ENCODE data around the gene ACADVL. TPM values are rescaled to one million over a fixed set of nuclear protein-coding genes. Genes with fewer than 3 reads are reported as not detected.
"Not testable (repeated sequence)": the region's sequence is repeated elsewhere in the genome, so short reads cannot be mapped to it uniquely, and the experiment has no call there.

The ACADVL gene
- total and polyA plus RNA-seq, 9 donors: 251 to 312 (median 282) TPM

- Histone ChIP-seq H3K27ac (ENCODE audit: low read length) (peak within 1 kb of the TSS; percentile 95), H3K4me1 (ENCODE audit: control insufficient read depth, insufficient read depth, low read length) (peaks cover 47% of the 10 kb centered on the region), H3K27me3 (ENCODE audit: control insufficient read depth, insufficient read depth, low read length) (no peaks in the 10 kb centered on the region), H3K4me3 (ENCODE audit: low read length) (peak within 1 kb of the TSS; percentile 100), H3K36me3 (ENCODE audit: control insufficient read depth, insufficient read depth, low read length) (peaks cover 45% of the 10 kb centered on the region), H3K9me3 (replicated peaks; ENCODE audit: control insufficient read depth, low read depth, low read length) (no peaks in the 10 kb centered on the region)
- WGBS (ENCODE audit: insufficient coverage): under 1% methylated on average over 49 of the region's 72 CpGs
- peak; percentile 100 for DNase-seq
These were observed 19.6 kb downstream of the ACADVL start, which contains the start of gene PHF23 for GRCh38 chr17:7239091-7240027. Gene PHF23 (minus strand): TSS chr17:7239457. CDS start chr17:7239279, 178 bp downstream.

- peaks cover 49% of the 10 kb centered on the region for H3K36me3 ChIP-seq (ENCODE audit: control insufficient read depth, insufficient read depth, low read length)
- H3K4me1 ChIP-seq (ENCODE audit: control insufficient read depth, insufficient read depth, low read length): peaks cover 39% of the 10 kb centered on the region
- WGBS (ENCODE audit: insufficient coverage): 72% methylated on average over 2 of the region's 4 CpGs
- H3K9me3 ChIP-seq (replicated peaks; ENCODE audit: control insufficient read depth, low read depth, low read length): no peaks in the 10 kb centered on the region
- DNase-seq: peak; percentile 62
- no peak overlapping the region for H3K4me3 ChIP-seq (ENCODE audit: low read length)
- peak overlapping the region; percentile 100 for H3K27ac ChIP-seq (ENCODE audit: low read length)
- H3K27me3 ChIP-seq (ENCODE audit: control insufficient read depth, insufficient read depth, low read length): no peaks in the 10 kb centered on the region
These were observed 20.6 kb downstream of the ACADVL start for GRCh38 chr17:7240375-7240774.

- no peaks in the 10 kb centered on the region for H3K27me3 ChIP-seq (ENCODE audit: control insufficient read depth, insufficient read depth, low read length)
- peak overlapping the region; percentile 100 for H3K27ac ChIP-seq (ENCODE audit: low read length)
- DNase-seq: no peak
- peaks cover 46% of the 10 kb centered on the region for H3K36me3 ChIP-seq (ENCODE audit: control insufficient read depth, insufficient read depth, low read length)
- WGBS (ENCODE audit: insufficient coverage): 30% methylated on average over 6 of the region's 9 CpGs
- peak overlapping the region; percentile 85 for H3K4me3 ChIP-seq (ENCODE audit: low read length)
- H3K9me3 ChIP-seq (replicated peaks; ENCODE audit: control insufficient read depth, low read depth, low read length): no peaks in the 10 kb centered on the region
- H3K4me1 ChIP-seq (ENCODE audit: control insufficient read depth, insufficient read depth, low read length): peaks cover 39% of the 10 kb centered on the region
These were observed 21.5 kb downstream of the ACADVL start for GRCh38 chr17:7241090-7241733.

GRCh38 chr17:7241783-7242716, 22.3 kb downstream of the ACADVL start, which contains the start of gene GABARAP:
Gene GABARAP (minus strand): TSS chr17:7242449. CDS start chr17:7242330, 119 bp downstream.
- DNase-seq: peak; percentile 98
- WGBS (ENCODE audit: insufficient coverage): 0% methylated on average over 51 of the region's 62 CpGs
- H3K27ac ChIP-seq (ENCODE audit: low read length): peak within 1 kb of the TSS; percentile 100
- H3K4me3 ChIP-seq (ENCODE audit: low read length): peak within 1 kb of the TSS; percentile 85
- H3K9me3 ChIP-seq (replicated peaks; ENCODE audit: control insufficient read depth, low read depth, low read length): no peaks in the 10 kb centered on the region
- H3K36me3 ChIP-seq (ENCODE audit: control insufficient read depth, insufficient read depth, low read length): peaks cover 46% of the 10 kb centered on the region
- peaks cover 36% of the 10 kb centered on the region for H3K4me1 ChIP-seq (ENCODE audit: control insufficient read depth, insufficient read depth, low read length)
- no peaks in the 10 kb centered on the region for H3K27me3 ChIP-seq (ENCODE audit: control insufficient read depth, insufficient read depth, low read length)

GRCh38 chr17:7242717-7243452, 23.1 kb downstream of the ACADVL start:
- peak; percentile 99 for DNase-seq
- no peaks in the 10 kb centered on the region for H3K27me3 ChIP-seq (ENCODE audit: control insufficient read depth, insufficient read depth, low read length)
- peak overlapping the region; percentile 100 for H3K27ac ChIP-seq (ENCODE audit: low read length)
- peaks cover 45% of the 10 kb centered on the region for H3K36me3 ChIP-seq (ENCODE audit: control insufficient read depth, insufficient read depth, low read length)
- peak overlapping the region; percentile 85 for H3K4me3 ChIP-seq (ENCODE audit: low read length)
- no peaks in the 10 kb centered on the region for H3K9me3 ChIP-seq (replicated peaks; ENCODE audit: control insufficient read depth, low read depth, low read length)
- H3K4me1 ChIP-seq (ENCODE audit: control insufficient read depth, insufficient read depth, low read length): peaks cover 30% of the 10 kb centered on the region
- under 1% methylated on average over 49 of the region's 49 CpGs for WGBS (ENCODE audit: insufficient coverage)

GRCh38 chr17:7243453-7243729, 23.7 kb downstream of the ACADVL start:
- Histone ChIP-seq H3K36me3 (ENCODE audit: control insufficient read depth, insufficient read depth, low read length) (peaks cover 45% of the 10 kb centered on the region), H3K27me3 (ENCODE audit: control insufficient read depth, insufficient read depth, low read length) (no peaks in the 10 kb centered on the region), H3K27ac (ENCODE audit: low read length) (peak overlapping the region; percentile 100), H3K4me1 (ENCODE audit: control insufficient read depth, insufficient read depth, low read length) (peaks cover 31% of the 10 kb centered on the region), H3K4me3 (ENCODE audit: low read length) (peak overlapping the region; percentile 85), H3K9me3 (replicated peaks; ENCODE audit: control insufficient read depth, low read depth, low read length) (no peaks in the 10 kb centered on the region)
- WGBS (ENCODE audit: insufficient coverage): no CpG with 5 or more reads among the region's 2 CpGs
- DNase-seq: no peak

- Histone ChIP-seq H3K36me3 (ENCODE audit: control insufficient read depth, insufficient read depth, low read length) (peaks cover 45% of the 10 kb centered on the region), H3K27ac (ENCODE audit: low read length) (peak overlapping the region; percentile 100), H3K4me1 (ENCODE audit: control insufficient read depth, insufficient read depth, low read length) (peaks cover 35% of the 10 kb centered on the region)
- not testable (repeated sequence) for DNase-seq; H3K4me3 ChIP-seq (ENCODE audit: low read length); H3K9me3 ChIP-seq (replicated peaks; ENCODE audit: control insufficient read depth, low read depth, low read length); H3K27me3 ChIP-seq (ENCODE audit: control insufficient read depth, insufficient read depth, low read length)
- 33% methylated on average over 1 of the region's 10 CpGs for WGBS (ENCODE audit: insufficient coverage)
These were observed 24.1 kb downstream of the ACADVL start for GRCh38 chr17:7243838-7244237.

- DNase-seq: peak; percentile 12
- Histone ChIP-seq H3K9me3 (replicated peaks; ENCODE audit: control insufficient read depth, low read depth, low read length) (no peaks in the 10 kb centered on the region), H3K36me3 (ENCODE audit: control insufficient read depth, insufficient read depth, low read length) (peaks cover 36% of the 10 kb centered on the region), H3K27me3 (ENCODE audit: control insufficient read depth, insufficient read depth, low read length) (no peaks in the 10 kb centered on the region), H3K4me1 (ENCODE audit: control insufficient read depth, insufficient read depth, low read length) (peaks cover 32% of the 10 kb centered on the region), H3K27ac (ENCODE audit: low read length) (peak overlapping the region; percentile 13), H3K4me3 (ENCODE audit: low read length) (no peak overlapping the region)
- no CpG with 5 or more reads among the region's 5 CpGs for WGBS (ENCODE audit: insufficient coverage)
These were observed 27.0 kb downstream of the ACADVL start for GRCh38 chr17:7246779-7247178.

GRCh38 chr17:7248796-7249195, 29.1 kb downstream of the ACADVL start:
- peaks cover 30% of the 10 kb centered on the region for H3K4me1 ChIP-seq (ENCODE audit: control insufficient read depth, insufficient read depth, low read length)
- H3K36me3 ChIP-seq (ENCODE audit: control insufficient read depth, insufficient read depth, low read length): peaks cover 33% of the 10 kb centered on the region
- peak overlapping the region; percentile 17 for H3K4me3 ChIP-seq (ENCODE audit: low read length)
- H3K27me3 ChIP-seq (ENCODE audit: control insufficient read depth, insufficient read depth, low read length): no peaks in the 10 kb centered on the region
- peak; percentile 75 for DNase-seq
- WGBS (ENCODE audit: insufficient coverage): 63% methylated on average over 2 of the region's 4 CpGs
- H3K27ac ChIP-seq (ENCODE audit: low read length): peak overlapping the region; percentile 99
- no peaks in the 10 kb centered on the region for H3K9me3 ChIP-seq (replicated peaks; ENCODE audit: control insufficient read depth, low read depth, low read length)

Data from muscle of leg (tissue), 11 donors.